ENCODE data around the gene VEPH1.

- TF ChIP-seq CTCF (IDR thresholded peaks at IDR 0.05) (no peak), POLR2A (IDR thresholded peaks at IDR 0.05) (no peak)
These were observed 265.3 kb downstream of the VEPH1 start for GRCh38 chr3:157237886-157238285.
